K562 (cell line): ENCODE data around the gene PCDHA9. TPM values are rescaled to one million over a fixed set of nuclear protein-coding genes. Genes with fewer than 3 reads are reported as not detected.

Experiments
- ATAC-seq: fragments of 200-7000 bp; cut with Tn5 transposase; 3 replicates; pipeline ENCODE4 v1.9.1; 2020; ENCODE audit warnings: moderate library complexity
- BruUV-seq: library from RNA; stranded (reverse); fragments of 400-500 nt; replicated peaks from 2 replicates; lab custom pipeline; 2021; lab: Mats Ljungman, UMichigan
- CTCF ChIA-PET: fragments of 300-600 bp; formaldehyde crosslinking; extraction: SDS; loops from one replicate; lab custom pipeline; 2021; ENCODE audit warnings: low intra/inter-chr PET ratio; lab: Yijun Ruan, JAX
- POLR2A ChIA-PET: fragments of 300-600, 350-650 bp; sonication (Branson Sonifier 250); formaldehyde crosslinking; extraction: SDS; loops from one replicate; lab custom pipeline; 2021; ENCODE audit warnings: antibody characterized with exemption, inconsistent platforms; lab: Yijun Ruan, JAX
- DNase-seq, 4 experiments: peaks; one replicate each; pipeline versions ENCODE4 v3.0.0 to v3.0.0-alpha.2; 2011 to 2018; ENCODE audit warnings: low spot score in 3 of 4, mixed read lengths in 3 of 4; ENCODE audit errors: extremely low read depth in 1 of 4
- FAIRE-seq: peaks from 2 replicates; lab custom pipeline; 2011; peaks lifted over from hg19 to GRCh38; lab: Jason Lieb, UNC
- H2AFZ ChIP-seq: 2 replicates; pipeline ENCODE4 v1.6.0; 2011; ENCODE audit warnings: low read depth, low read length, control low read depth, inconsistent platforms
- H3K27ac ChIP-seq: fragments of 200-600 bp; 3 replicates; pipeline ENCODE4 v1.8.0; 2011; ENCODE audit warnings: low read depth, mild to moderate bottlenecking, control low read depth, inconsistent platforms, low read length, moderate library complexity, mixed read lengths; ENCODE audit errors: extremely low read depth
- H3K27me3 ChIP-seq, 2 experiments: fragments of 300-600 bp in 1 of 2; 2 replicates in 1 of 2; 3 replicates in 1 of 2; pipeline versions ENCODE4 v1.6.0 to v1.8.0; 2011; ENCODE audit warnings: inconsistent platforms in 2 of 2, low read length in 2 of 2, mild to moderate bottlenecking in 1 of 2, mixed read lengths in 1 of 2, moderate library complexity in 1 of 2; ENCODE audit not compliant: control insufficient read depth in 2 of 2, insufficient read depth in 2 of 2
- H3K36me3 ChIP-seq: fragments of 300-600 bp; 3 replicates; pipeline ENCODE4 v1.8.0; 2011; ENCODE audit warnings: mild to moderate bottlenecking, low read length, inconsistent platforms; ENCODE audit not compliant: control insufficient read depth, insufficient read depth
- H3K4me1 ChIP-seq, 2 experiments: fragments of 200-600 bp in 1 of 2; replicated peaks in 1 of 2; 2 replicates in 1 of 2; 3 replicates in 1 of 2; pipeline versions ENCODE4 v1.5.1 to v1.8.0; 2011; ENCODE audit warnings: inconsistent platforms in 2 of 2, low read length in 2 of 2, mild to moderate bottlenecking in 1 of 2, mixed read lengths in 1 of 2, moderate library complexity in 1 of 2; ENCODE audit not compliant: control insufficient read depth in 2 of 2, insufficient read depth in 2 of 2
- H3K4me2 ChIP-seq: 2 replicates; pipeline ENCODE4 v1.6.1; 2011; ENCODE audit warnings: low read length, control low read depth, inconsistent platforms, mixed read lengths; ENCODE audit not compliant: insufficient read depth
- H3K4me3 ChIP-seq: fragments of 200-600 bp; sonication (generic), shearing (Covaris generic); 2 replicates; pipeline ENCODE4 v1.5.1; 2016; ENCODE audit warnings: control low read depth, inconsistent platforms
- H3K79me2 ChIP-seq: fragments of 200-600 bp; 3 replicates; pipeline ENCODE4 v1.8.0; 2011; ENCODE audit warnings: low read length, inconsistent platforms; ENCODE audit not compliant: control insufficient read depth, insufficient read depth
- H3K9ac ChIP-seq, 2 experiments: 2 replicates each; pipeline versions ENCODE4 v1.6.0 to v1.6.1; 2011; ENCODE audit warnings: low read depth in 2 of 2, low read length in 2 of 2, control low read depth in 1 of 2, inconsistent platforms in 1 of 2, mild to moderate bottlenecking in 1 of 2, mixed read lengths in 1 of 2; ENCODE audit not compliant: insufficient read depth in 1 of 2
- H3K9me1 ChIP-seq: one replicate; pipeline ENCODE4 v1.6.0; 2011; ENCODE audit warnings: inconsistent platforms, mild to moderate bottlenecking, low read length, moderate library complexity; ENCODE audit not compliant: control insufficient read depth, insufficient read depth
- H3K9me3 ChIP-seq: replicated peaks from 2 replicates; pipeline ENCODE4 v1.5.1; 2011; ENCODE audit warnings: low read depth, low read length, inconsistent platforms; ENCODE audit not compliant: control insufficient read depth, insufficient read depth
- H4K20me1 ChIP-seq: replicated peaks from 2 replicates; pipeline ENCODE4 v1.6.1; 2011; ENCODE audit warnings: low read length, inconsistent platforms, mixed read lengths; ENCODE audit not compliant: control insufficient read depth, insufficient read depth
- BCOR ChIP-seq: fragments of 450-650 bp; IDR thresholded peaks from 2 replicates; pipeline ENCODE4 v1.6.1; 2016
- ESRRA ChIP-seq: fragments of 450-650 bp; IDR thresholded peaks from 2 replicates; pipeline ENCODE4 v1.6.1; 2014; ENCODE audit warnings: low read depth, mild to moderate bottlenecking, moderate library complexity, borderline replicate concordance
- EZH2 ChIP-seq: IDR thresholded peaks from 2 replicates; pipeline ENCODE4 v1.6.1; 2012; ENCODE audit warnings: low read depth, mild to moderate bottlenecking, inconsistent platforms, low read length, borderline replicate concordance
- FOS ChIP-seq: IDR thresholded peaks from 3 replicates; pipeline ENCODE4 v1.6.1; 2011; ENCODE audit not compliant: insufficient read length; ENCODE audit errors: extremely low read depth
- ILK ChIP-seq: fragments of 450-650 bp; IDR thresholded peaks from 2 replicates; pipeline ENCODE4 v1.6.1; 2016; ENCODE audit warnings: missing genetic modification characterization, low read depth, mild to moderate bottlenecking, missing compliant biosample characterization, moderate library complexity, borderline replicate concordance
- MED1 ChIP-seq: sonication (generic); formaldehyde crosslinking; IDR thresholded peaks from 2 replicates; pipeline ENCODE4 v1.8.1; 2023; ENCODE audit warnings: missing genetic modification reagents, borderline replicate concordance
- POLR2B ChIP-seq: fragments of 450-650 bp; IDR thresholded peaks from 2 replicates; pipeline ENCODE4 v1.6.1; 2018; ENCODE audit warnings: low read depth; ENCODE audit not compliant: partially characterized antibody
- POU5F1 ChIP-seq: fragments of 150-350 bp; IDR thresholded peaks from 2 replicates; pipeline ENCODE4 v1.6.1; 2014; ENCODE audit warnings: borderline replicate concordance, low read length, low read depth, mild to moderate bottlenecking; ENCODE audit not compliant: partially characterized antibody
- PRMT5 ChIP-seq: sonication (generic); formaldehyde crosslinking; IDR thresholded peaks from 2 replicates; pipeline ENCODE4 v1.5.0; 2020; ENCODE audit warnings: missing genetic modification reagents
- RCOR1 ChIP-seq, 2 experiments: IDR thresholded peaks; 2 replicates each; pipeline ENCODE4 v1.6.1; 2012; ENCODE audit warnings: low read depth in 2 of 2, low read length in 2 of 2, borderline replicate concordance in 1 of 2, improper control_type of control experiment in 1 of 2
- U2AF2 ChIP-seq: fragments of 200-400 bp; formaldehyde crosslinking; optimal IDR thresholded peaks from 2 replicates; pipeline ENCODE3; 2017; ENCODE audit warnings: low read depth, mild to moderate bottlenecking, low read length
- YY1 ChIP-seq, 3 experiments: IDR thresholded peaks; 2 replicates each; pipeline ENCODE4 v1.6.1; 2011; ENCODE audit warnings: low read length in 2 of 3, mild to moderate bottlenecking in 2 of 3, moderate library complexity in 2 of 3, borderline replicate concordance in 1 of 3, control low read depth in 1 of 3, low read depth in 1 of 3; ENCODE audit not compliant: insufficient read depth in 3 of 3, insufficient replicate concordance in 2 of 3, control insufficient read depth in 1 of 3, insufficient read length in 1 of 3; ENCODE audit errors: extremely low read depth in 1 of 3
- ZKSCAN1 ChIP-seq: fragments of 150-350 bp; IDR thresholded peaks from 2 replicates; pipeline ENCODE4 v1.6.1; 2016; ENCODE audit warnings: low read depth, low read length
- ZNF184 ChIP-seq: sonication (generic); formaldehyde crosslinking; IDR thresholded peaks from 2 replicates; pipeline ENCODE4 v1.5.0; 2020; ENCODE audit warnings: missing genetic modification reagents
- ZNF707 ChIP-seq: fragments of 250-450 bp; sonication (Bioruptor Pico); conservative IDR thresholded peaks from 2 replicates; pipeline ENCODE4 v1.8.0; 2022; ENCODE audit warnings: inconsistent platforms, mild to moderate bottlenecking, moderate library complexity
- WGBS: fragments of 100-300 bp; shearing (Covaris generic); methylation state at CpG from one replicate; pipeline ENCODE4 v1.1.6; 2016; ENCODE audit warnings: low coverage, mixed read lengths; ENCODE audit not compliant: insufficient coverage; ENCODE audit errors: missing lambda C conversion rate; 5-methylcytosine and 5-hydroxymethylcytosine counted together
- in situ Hi-C: fragments of 300-500 bp; cut with MboI; formaldehyde crosslinking; loops from 4 replicates; pipeline ENCODE4 v1.15.0; 2018; ENCODE audit warnings: inconsistent platforms, mixed read lengths
- intact Hi-C: fragments of 100-400 bp; cut with micrococcal nuclease; formaldehyde crosslinking; loops from 2 replicates; pipeline ENCODE4 v1.14.2; 2022
- polyA plus RNA-seq, 8 experiments: library from polyadenylated mRNA; depleted of rRNA in 4 of 8; stranded (reverse) in 5 of 8; unstranded in 3 of 8; fragments of >200 nt; fragmentation: Nextera tagmentation in 2 of 8; fragmentation: Illumina TruSeq in 1 of 8; extraction: Ambion mirVana in 2 of 8; extraction: Trizol in 1 of 8; gene quantifications; 2 replicates each; pipeline versions ENCODE4 v1.2.1 to v1.2.3, GENCODE V29; 2011 to 2014; ENCODE audit warnings: inconsistent platforms in 1 of 8, missing spikeins in 1 of 8
- total RNA-seq, 7 experiments: library from RNA; depleted of rRNA in 6 of 7; stranded (reverse); fragments of >200 nt in 6 of 7; fragmentation: Illumina TruSeq in 2 of 7; extraction: Trizol in 2 of 7; gene quantifications; 2 replicates each; pipeline versions ENCODE4 v1.2.1 to v1.2.3, GENCODE V29; 2011 to 2021; ENCODE audit warnings: low replicate concordance in 1 of 7

The PCDHA9 gene
- total and polyA plus RNA-seq, 9 of the 15 experiments (the other 6 are each of a cell fraction or from before 2014, with no cell fraction given) = not detected

DNA sequence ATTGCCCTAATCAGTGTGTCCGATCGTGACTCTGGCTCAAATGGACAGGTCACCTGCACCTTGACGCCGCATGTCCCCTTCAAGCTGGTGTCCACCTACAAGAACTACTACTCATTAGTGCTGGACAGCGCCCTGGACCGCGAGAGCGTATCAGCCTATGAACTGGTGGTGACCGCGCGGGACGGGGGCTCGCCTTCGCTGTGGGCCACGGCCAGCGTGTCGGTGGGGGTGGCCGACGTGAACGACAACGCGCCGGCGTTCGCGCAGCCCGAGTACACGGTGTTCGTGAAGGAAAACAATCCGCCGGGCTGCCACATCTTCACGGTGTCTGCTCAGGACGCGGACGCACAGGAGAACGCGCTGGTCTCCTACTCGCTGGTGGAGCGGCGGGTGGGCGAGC, 35.2 kb downstream of the PCDHA9 start:
- intact Hi-C loops = no loop called here
- H4K20me1 ChIP-seq = no peaks in the 10 kb centered on the region
- in situ Hi-C loops = no loop called here
- H3K9ac ChIP-seq = no peak overlapping the region
- no peak for TF ChIP-seq U2AF2
- TF ChIP-seq ILK (tag) = no peak
- TF ChIP-seq YY1 (IDR thresholded peaks at IDR 0.05; ENCODE audit: borderline replicate concordance in 1 of 3, control insufficient read depth in 1 of 3, extremely low read depth in 1 of 3, insufficient read depth in 3 of 3, insufficient read length in 1 of 3, insufficient replicate concordance in 2 of 3, low read depth in 1 of 3, low read length in 2 of 3) = no peak
- TF ChIP-seq ESRRA = no peak
- TF ChIP-seq BCOR = no peak
- no peak for TF ChIP-seq RCOR1 (IDR thresholded peaks at IDR 0.05; ENCODE audit: borderline replicate concordance in 1 of 2, low read depth in 2 of 2, low read length in 2 of 2)
- no peak for TF ChIP-seq PRMT5 (CRISPR knock-in tag)
- TF ChIP-seq ZNF707 (CRISPR knock-in tag) = no peak
- no peak for TF ChIP-seq POU5F1
- no peak for TF ChIP-seq EZH2
- no peak for TF ChIP-seq ZNF184 (CRISPR knock-in tag)
- TF ChIP-seq MED1 = no peak
- no peak for TF ChIP-seq POLR2B
- no peak for TF ChIP-seq ZKSCAN1
- no peak for TF ChIP-seq FOS
- no peaks in the 10 kb centered on the region for H3K27me3 ChIP-seq
- no peak overlapping the region for H3K4me3 ChIP-seq
- H3K27ac ChIP-seq = no peak overlapping the region
- ChIA-PET POLR2A (no interaction called here), CTCF (no interaction called here)
- H3K9me1 ChIP-seq = no peaks in the 10 kb centered on the region
- no peaks in the 10 kb centered on the region; a peak in 1 of 5 replicates for H3K4me1 ChIP-seq
- no peak overlapping the region for H3K4me2 ChIP-seq
- no TSS peak for BruUV-seq
- DNase-seq (no peak), FAIRE-seq (no peak), ATAC-seq (no peak)
- H2AFZ ChIP-seq = no peak overlapping the region
- no peaks in the 10 kb centered on the region for H3K36me3 ChIP-seq
- H3K9me3 ChIP-seq = 0 out of 2 replicates have a peak, but pooled peaks cover 2% of the 10 kb centered on the region
- H3K79me2 ChIP-seq = no peaks in the 10 kb centered on the region
- WGBS = 31% methylated on average over 31 of the region's 41 CpGs
